KMS-11 (cell line): ENCODE measurements around the gene PHTF2.

Source experiments
- H2AFZ ChIP-seq: fragments of 200-600 bp; sonication (generic); 2 replicates; pipeline ENCODE4 v1.6.1; 2016; ENCODE audit warnings: antibody characterized with exemption, mixed run types, low read depth
- H3K27ac ChIP-seq: fragments of 200-600 bp; sonication (generic); 2 replicates; pipeline ENCODE4 v1.6.1; 2016; ENCODE audit warnings: mild to moderate bottlenecking, mixed run types
- H3K27me3 ChIP-seq: fragments of 200-600 bp; sonication (generic); 2 replicates; pipeline ENCODE4 v1.6.1; 2017; ENCODE audit warnings: mild to moderate bottlenecking, low read depth, mixed run types, moderate library complexity; ENCODE audit not compliant: insufficient read depth
- H3K36me3 ChIP-seq: fragments of 200-600 bp; sonication (generic); 2 replicates; pipeline ENCODE4 v1.6.1; 2017; ENCODE audit warnings: mild to moderate bottlenecking, mixed run types; ENCODE audit not compliant: insufficient read depth
- H3K4me1 ChIP-seq: fragments of 200-600 bp; sonication (generic); 2 replicates; pipeline ENCODE4 v1.6.1; 2016; ENCODE audit warnings: mild to moderate bottlenecking, low read depth, mixed run types; ENCODE audit not compliant: poor library complexity, severe bottlenecking
- H3K4me2 ChIP-seq: fragments of 200-600 bp; sonication (generic); 2 replicates; pipeline ENCODE4 v1.7.0; 2016; ENCODE audit warnings: mild to moderate bottlenecking, mixed run types
- H3K4me3 ChIP-seq: fragments of 200-600 bp; sonication (generic); IDR thresholded peaks from 2 replicates; pipeline ENCODE4 v1.6.1; 2017; ENCODE audit warnings: low read depth, low read length, mixed read lengths; ENCODE audit not compliant: insufficient read depth
- H3K79me2 ChIP-seq: fragments of 200-600 bp; sonication (generic); 2 replicates; pipeline ENCODE4 v1.6.1; 2016; ENCODE audit warnings: low read depth, mixed run types; ENCODE audit not compliant: insufficient read depth
- H3K9ac ChIP-seq: fragments of 200-600 bp; sonication (generic); 2 replicates; pipeline ENCODE4 v1.6.1; 2016; ENCODE audit warnings: mild to moderate bottlenecking, mixed run types
- H4K20me1 ChIP-seq: fragments of 200-600 bp; sonication (generic); 2 replicates; pipeline ENCODE4 v1.6.1; 2016; ENCODE audit warnings: mild to moderate bottlenecking, mixed run types; ENCODE audit not compliant: insufficient read depth
- TF ChIP-seq, protein P1 (sequence below): fragments of 200-600 bp; sonication (generic); conservative IDR thresholded peaks from 2 replicates; pipeline ENCODE4 v1.6.1; 2017; ENCODE audit warnings: low read depth, mild to moderate bottlenecking, antibody characterized with exemption, low read length, moderate library complexity, mixed read lengths

The PHTF2 gene

DNA sequence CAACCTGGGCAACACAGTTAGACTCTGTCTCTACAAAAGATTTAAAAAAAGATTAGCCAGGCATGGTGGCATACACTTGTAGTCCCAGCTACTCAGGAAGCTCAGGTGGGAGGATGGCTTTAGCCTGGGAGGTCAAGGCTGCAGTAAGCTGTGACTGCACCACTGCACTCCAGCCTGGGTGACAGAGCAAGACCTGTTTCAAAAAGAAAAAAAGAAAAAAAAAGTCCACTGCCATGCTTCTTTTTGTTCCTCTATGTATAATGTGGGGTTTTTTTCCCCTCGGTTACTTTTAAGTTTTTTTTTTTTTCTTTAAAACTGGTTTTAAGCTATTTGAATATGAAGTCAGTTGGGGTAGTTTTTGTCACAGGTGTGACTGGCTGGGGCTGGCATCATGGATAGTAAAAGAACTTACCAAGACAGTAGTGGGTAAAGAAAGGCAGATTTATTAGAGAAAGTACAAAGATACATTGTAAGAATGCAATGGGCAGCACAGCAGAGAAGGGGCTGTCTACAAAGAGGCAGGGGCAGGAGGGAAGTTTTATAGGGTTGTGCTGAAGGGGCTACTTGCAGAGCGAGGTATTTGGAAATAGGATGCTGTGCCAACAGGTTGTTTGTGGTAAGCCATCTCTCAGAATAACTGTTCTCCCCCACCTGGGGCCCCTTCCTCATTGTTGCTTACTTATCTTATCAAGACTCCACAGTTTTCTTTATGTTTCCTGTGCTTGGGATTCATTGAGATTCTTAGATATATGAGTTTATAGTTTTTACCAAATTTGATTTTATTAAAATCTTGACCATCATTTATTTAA, 177.3 kb downstream of the PHTF2 start:
- Histone ChIP-seq H3K79me2 (no peaks in the 10 kb centered on the region), H3K9ac (no peak overlapping the region), H3K27me3 (no peaks in the 10 kb centered on the region), H3K4me3 (no peak overlapping the region), H3K36me3 (no peaks in the 10 kb centered on the region), H3K4me1 (no peaks in the 10 kb centered on the region), H3K27ac (no peak overlapping the region), H2AFZ (no peak overlapping the region), H4K20me1 (no peaks in the 10 kb centered on the region), H3K4me2 (no peak overlapping the region)
- TF ChIP-seq, protein P1, sequence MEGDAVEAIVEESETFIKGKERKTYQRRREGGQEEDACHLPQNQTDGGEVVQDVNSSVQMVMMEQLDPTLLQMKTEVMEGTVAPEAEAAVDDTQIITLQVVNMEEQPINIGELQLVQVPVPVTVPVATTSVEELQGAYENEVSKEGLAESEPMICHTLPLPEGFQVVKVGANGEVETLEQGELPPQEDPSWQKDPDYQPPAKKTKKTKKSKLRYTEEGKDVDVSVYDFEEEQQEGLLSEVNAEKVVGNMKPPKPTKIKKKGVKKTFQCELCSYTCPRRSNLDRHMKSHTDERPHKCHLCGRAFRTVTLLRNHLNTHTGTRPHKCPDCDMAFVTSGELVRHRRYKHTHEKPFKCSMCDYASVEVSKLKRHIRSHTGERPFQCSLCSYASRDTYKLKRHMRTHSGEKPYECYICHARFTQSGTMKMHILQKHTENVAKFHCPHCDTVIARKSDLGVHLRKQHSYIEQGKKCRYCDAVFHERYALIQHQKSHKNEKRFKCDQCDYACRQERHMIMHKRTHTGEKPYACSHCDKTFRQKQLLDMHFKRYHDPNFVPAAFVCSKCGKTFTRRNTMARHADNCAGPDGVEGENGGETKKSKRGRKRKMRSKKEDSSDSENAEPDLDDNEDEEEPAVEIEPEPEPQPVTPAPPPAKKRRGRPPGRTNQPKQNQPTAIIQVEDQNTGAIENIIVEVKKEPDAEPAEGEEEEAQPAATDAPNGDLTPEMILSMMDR = no peak

DNA sequence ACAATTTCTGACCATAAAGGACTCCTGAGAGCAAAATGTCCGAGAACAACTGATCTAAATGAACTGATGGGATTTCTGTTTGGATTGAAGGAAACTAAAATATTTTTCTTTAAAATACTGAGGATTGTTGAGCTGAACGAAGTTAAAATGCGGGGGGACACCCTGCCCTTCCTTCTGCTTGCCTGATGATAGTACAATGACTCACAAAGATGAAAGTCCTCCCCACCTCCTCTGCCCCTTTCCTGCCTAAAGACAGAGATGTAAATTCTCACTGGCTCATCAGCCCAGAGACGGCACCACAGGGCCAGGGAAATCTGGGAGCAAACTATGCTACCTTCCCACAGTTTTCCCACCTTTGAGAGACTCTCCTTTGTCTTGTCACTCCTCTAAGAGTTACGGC, 180.6 kb downstream of the PHTF2 start:
- no peaks in the 10 kb centered on the region for H3K36me3 ChIP-seq
- TF ChIP-seq, protein P1 = no peak
- H3K79me2 ChIP-seq = no peaks in the 10 kb centered on the region
- H3K27ac ChIP-seq = no peak overlapping the region
- H3K27me3 ChIP-seq = no peaks in the 10 kb centered on the region
- no peaks in the 10 kb centered on the region for H4K20me1 ChIP-seq
- H3K4me1 ChIP-seq = no peaks in the 10 kb centered on the region
- no peak overlapping the region for H3K4me2 ChIP-seq
- H2AFZ ChIP-seq = no peak overlapping the region
- no peak overlapping the region for H3K4me3 ChIP-seq
- no peak overlapping the region for H3K9ac ChIP-seq

DNA sequence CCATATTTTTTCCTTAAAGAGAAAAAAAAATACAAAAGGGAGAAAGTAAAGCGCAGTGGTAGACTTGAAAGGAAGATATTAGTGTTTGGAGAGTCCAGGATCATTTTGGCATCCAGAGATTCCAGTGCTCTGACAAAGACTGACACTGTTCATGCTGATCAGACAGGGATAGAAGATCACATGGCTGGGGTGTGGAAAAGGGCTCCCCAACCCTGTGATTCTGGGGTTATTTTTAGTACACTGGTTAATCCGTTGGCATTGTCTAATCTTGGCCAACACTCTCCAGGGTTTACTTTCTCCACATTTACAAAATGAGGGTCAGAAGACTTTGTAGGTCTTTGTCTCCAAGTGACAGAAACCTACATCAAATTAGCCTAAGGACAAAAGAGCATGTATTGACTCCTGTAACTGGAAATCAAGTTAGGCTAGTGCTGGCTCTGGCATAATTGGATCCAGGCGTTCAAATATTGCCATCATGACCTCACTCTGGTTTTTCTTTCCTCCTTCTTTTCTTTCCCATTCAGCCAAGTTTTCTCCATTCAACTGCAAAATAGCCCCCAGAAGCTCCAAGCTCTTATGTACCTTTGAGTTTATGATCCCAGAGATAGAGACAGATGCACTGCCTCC, 181.6 kb downstream of the PHTF2 start:
- no peaks in the 10 kb centered on the region for H3K79me2 ChIP-seq
- H3K36me3 ChIP-seq = no peaks in the 10 kb centered on the region
- no peak overlapping the region for H3K9ac ChIP-seq
- H3K27me3 ChIP-seq = no peaks in the 10 kb centered on the region
- no peak overlapping the region for H2AFZ ChIP-seq
- TF ChIP-seq, protein P1 = no peak
- H4K20me1 ChIP-seq = no peaks in the 10 kb centered on the region
- no peak overlapping the region for H3K27ac ChIP-seq
- H3K4me2 ChIP-seq = no peak overlapping the region
- H3K4me3 ChIP-seq = no peak overlapping the region
- no peaks in the 10 kb centered on the region for H3K4me1 ChIP-seq

DNA sequence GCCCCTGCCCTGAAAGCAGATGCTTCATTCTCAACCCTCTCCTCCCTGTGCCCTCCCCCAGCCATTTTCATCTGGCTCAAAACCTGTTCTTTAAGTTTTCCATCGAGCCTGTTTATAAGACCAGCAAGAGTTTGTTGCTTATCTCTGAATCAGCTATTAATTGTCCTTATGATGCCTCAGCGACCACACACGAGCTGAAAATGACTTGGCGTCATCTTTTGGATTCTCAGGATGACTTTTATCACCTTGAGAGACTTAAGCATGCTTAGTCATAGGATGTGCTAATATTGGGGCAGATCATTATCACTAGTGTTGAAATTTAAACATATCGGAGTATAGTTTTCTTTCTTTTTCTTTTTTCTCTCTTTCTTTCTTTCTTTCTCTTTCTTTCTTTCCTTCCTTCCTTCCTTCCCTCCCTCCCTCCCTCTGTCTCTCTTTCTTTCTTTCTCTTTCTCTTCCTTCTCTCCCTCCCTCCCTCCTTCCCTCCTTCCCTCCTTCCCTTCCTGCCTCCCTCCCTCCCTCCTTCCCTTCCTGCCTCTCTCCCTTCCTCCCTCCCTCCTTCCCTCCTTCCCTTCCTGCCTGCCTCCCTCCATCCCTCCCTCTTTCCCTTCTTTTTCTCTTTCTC, 184.5 kb downstream of the PHTF2 start:
- TF ChIP-seq, protein P1 = no peak
- H3K27me3 ChIP-seq = no peaks in the 10 kb centered on the region
- no peaks in the 10 kb centered on the region for H3K36me3 ChIP-seq
- no peak overlapping the region for H3K27ac ChIP-seq
- no peak overlapping the region for H3K4me3 ChIP-seq
- no peak overlapping the region for H3K9ac ChIP-seq
- no peak overlapping the region for H2AFZ ChIP-seq
- H3K4me2 ChIP-seq = no peak overlapping the region
- H4K20me1 ChIP-seq = no peaks in the 10 kb centered on the region
- H3K4me1 ChIP-seq = no peaks in the 10 kb centered on the region
- H3K79me2 ChIP-seq = no peaks in the 10 kb centered on the region
